Measurements from ENCODE around the gene LRRC1. TPM values are rescaled to one million over a fixed set of nuclear protein-coding genes. Genes with fewer than 3 reads are reported as not detected.

Gene LRRC1
- total and polyA plus RNA-seq, 2 of the 13 experiments (the other 11 are each of a cell fraction or from before 2014, with no cell fraction given): 15.6 to 27.7 TPM

DNA sequence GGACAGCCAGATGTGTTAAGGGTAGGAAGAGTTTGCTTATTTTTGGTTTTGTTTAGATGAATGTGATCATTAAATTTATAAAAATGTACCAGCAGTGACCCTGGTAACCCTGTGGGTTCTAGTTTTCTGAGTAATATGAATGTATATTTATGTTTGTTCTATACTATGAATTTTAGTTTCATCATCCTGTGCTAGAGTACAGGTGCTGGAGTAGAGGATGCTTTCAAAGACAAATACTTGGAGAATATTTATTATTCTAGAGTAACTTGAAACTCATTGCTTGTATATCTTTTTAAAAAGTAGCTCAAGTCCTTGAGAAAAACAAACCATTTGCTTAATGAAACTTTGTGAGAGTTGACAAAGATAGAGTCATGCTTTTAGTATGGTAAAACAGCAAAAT lies 7.8 kb downstream of the LRRC1 start (continued):
- no peak for TF ChIP-seq DR1 (CRISPR knock-in tag; IDR thresholded peaks at IDR 0.05)
- no peak for TF ChIP-seq LCORL (IDR thresholded peaks at IDR 0.05)
- TF ChIP-seq LCORL (CRISPR knock-in tag; IDR thresholded peaks at IDR 0.05): no peak
- TF ChIP-seq YEATS4 (CRISPR knock-in tag; IDR thresholded peaks at IDR 0.05; ENCODE audit: borderline replicate concordance): no peak
- no peak for TF ChIP-seq ZNF552 (CRISPR knock-in tag; IDR thresholded peaks at IDR 0.05; ENCODE audit: borderline replicate concordance)
- TF ChIP-seq ZNF710 (CRISPR knock-in tag; IDR thresholded peaks at IDR 0.05; ENCODE audit: borderline replicate concordance): no peak
- no peak for TF ChIP-seq ZNF230 (CRISPR knock-in tag; IDR thresholded peaks at IDR 0.05)

- no peak for DNase-seq (ENCODE audit: low spot score)
- 99% methylated on average over 6 of the region's 6 CpGs for WGBS (ENCODE audit: low lambda C conversion rate)
- H3K4me2 ChIP-seq (ENCODE audit: low read depth, low read length): no peak overlapping the region
- no peak overlapping the region for H3K27ac ChIP-seq (ENCODE audit: extremely low read length, insufficient read depth, low read length)
- no TSS peak for BruUV-seq (replicated peaks)
- peaks cover 0 to 3% of the 10 kb centered on the region in 2 experiments; a peak in 3 of 5 replicates for H3K36me3 ChIP-seq (replicated peaks in 1 of 2; ENCODE audit: control insufficient read depth in 1 of 2, insufficient read depth in 2 of 2, low read length in 2 of 2)
- no peak for ATAC-seq
- H3K4me3 ChIP-seq (replicated peaks in 1 of 3; ENCODE audit: insufficient read depth in 1 of 3, low read depth in 2 of 3, low read length in 3 of 3): no peak overlapping the region
- CTCF ChIA-PET (ENCODE audit: low intra/inter-chr PET ratio, low total read pairs): no interaction called here
- H2AFZ ChIP-seq (ENCODE audit: low read length): no peak overlapping the region
- no peaks in the 10 kb centered on the region for H3K9me3 ChIP-seq (ENCODE audit: low read length)
- POLR2A ChIA-PET: no interaction called here
- no peak for FAIRE-seq
- no peak overlapping the region for H3K9ac ChIP-seq (ENCODE audit: insufficient read depth, low read depth, low read length)
- H3K79me2 ChIP-seq (ENCODE audit: insufficient read depth, low read length): peaks cover 88% of the 10 kb centered on the region
- H3K27me3 ChIP-seq (ENCODE audit: control insufficient read depth in 1 of 2, insufficient read depth in 2 of 2, low read length in 2 of 2): no peaks in the 10 kb centered on the region; a peak in 1 of 5 replicates
- in situ Hi-C loops (cut with HindIII; ENCODE audit: extremely low pct_ligation_motif_present, low pct_unique_long_range_greater_than_20kb): no loop called here
- intact Hi-C loops (cut with micrococcal nuclease; ENCODE audit: unreplicated experiment): no loop called here
- H4K20me1 ChIP-seq (ENCODE audit: insufficient read depth, low read length): peaks cover 9% of the 10 kb centered on the region
- H3K4me1 ChIP-seq (ENCODE audit: insufficient read depth, low read length): peaks cover 37% of the 10 kb centered on the region
- TF ChIP-seq NFKB2 (CRISPR knock-in tag; IDR thresholded peaks at IDR 0.05; ENCODE audit: borderline replicate concordance): no peak
- TF ChIP-seq MTF1 (CRISPR knock-in tag; IDR thresholded peaks at IDR 0.05): no peak
- no peak for TF ChIP-seq CHD2 (IDR thresholded peaks at IDR 0.05; ENCODE audit: low read depth, low read length)
- TF ChIP-seq TEF (CRISPR knock-in tag; IDR thresholded peaks at IDR 0.05): no peak
- no peak for TF ChIP-seq ZNF724P (CRISPR knock-in tag; IDR thresholded peaks at IDR 0.05; ENCODE audit: borderline replicate concordance)
- no peak for TF ChIP-seq SMAD9 (CRISPR knock-in tag; IDR thresholded peaks at IDR 0.05)
- no peak for TF ChIP-seq ZNF672 (CRISPR knock-in tag; IDR thresholded peaks at IDR 0.05)
- TF ChIP-seq RXRA (CRISPR knock-in tag; IDR thresholded peaks at IDR 0.05): no peak
- TF ChIP-seq SMAD1 (CRISPR knock-in tag; IDR thresholded peaks at IDR 0.05; ENCODE audit: borderline replicate concordance, low read depth): no peak
- TF ChIP-seq FOXK1 (CRISPR knock-in tag; IDR thresholded peaks at IDR 0.05; ENCODE audit: borderline replicate concordance, low read depth): no peak
- TF ChIP-seq TBX2 (CRISPR knock-in tag; IDR thresholded peaks at IDR 0.05; ENCODE audit: borderline replicate concordance): no peak
- TF ChIP-seq NFIC (IDR thresholded peaks at IDR 0.05; ENCODE audit: low read length): no peak
- TF ChIP-seq ZNF792 (CRISPR knock-in tag; IDR thresholded peaks at IDR 0.05): no peak
- TF ChIP-seq TERF1 (CRISPR knock-in tag; IDR thresholded peaks at IDR 0.05): no peak
Measured at GRCh38 chr6:53803081-53803860, 8.5 kb downstream of the LRRC1 start.

Data from HepG2 (cell line).